HG03108 (cell line): Measurements from ENCODE around the gene ARID5B.

ENCODE experiments used
- ATAC-seq: cut with Tn5 transposase; IDR thresholded peaks from one replicate; pipeline ENCODE4 v1.9.1; 2021; ENCODE audit warnings: moderate library complexity; ENCODE audit not compliant: unreplicated experiment

Gene ARID5B

GRCh38 chr10:62047228-62047892 is 145.9 kb downstream of the ARID5B start:
- no peak for ATAC-seq

GRCh38 chr10:62047960-62048383 is 146.5 kb downstream of the ARID5B start:
- ATAC-seq, result no peak

- ATAC-seq, result no peak
These were observed 147.0 kb downstream of the ARID5B start for GRCh38 chr10:62048470-62048869.

- ATAC-seq, result no peak
These were observed 147.6 kb downstream of the ARID5B start for GRCh38 chr10:62048919-62049623.

- ATAC-seq, result no peak
These were observed 148.3 kb downstream of the ARID5B start for GRCh38 chr10:62049624-62050345.

DNA sequence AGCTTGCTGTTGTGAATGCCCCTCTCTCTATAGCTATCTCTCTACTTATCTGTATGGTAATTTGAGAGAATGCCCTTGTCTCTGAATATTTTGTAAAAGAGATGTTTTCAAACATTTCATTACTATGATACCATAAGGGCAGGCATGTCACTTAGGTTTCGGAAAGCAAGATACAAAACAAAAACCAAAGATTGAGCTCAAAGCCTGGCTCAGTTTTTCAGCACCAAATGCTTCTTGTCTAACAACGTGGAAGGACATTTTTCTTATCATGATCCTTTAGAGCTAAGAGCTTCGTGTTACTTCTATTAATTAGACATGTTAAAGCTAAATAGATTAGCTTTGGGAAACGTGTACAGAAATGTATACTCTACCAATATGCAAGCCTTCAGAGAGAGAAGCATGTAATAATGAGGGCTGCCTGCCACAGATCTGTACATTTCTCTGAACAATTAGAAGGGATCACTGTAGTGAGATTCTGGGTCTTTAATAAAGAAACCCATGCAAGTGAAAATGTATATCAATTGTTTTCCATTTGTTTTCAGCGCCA is 148.9 kb downstream of the ARID5B start:
- no peak for ATAC-seq

GRCh38 chr10:62050893-62051433 is 149.5 kb downstream of the ARID5B start:
- peak; percentile 35 for ATAC-seq

GRCh38 chr10:62052276-62052675 is 150.8 kb downstream of the ARID5B start:
- no peak for ATAC-seq

- no peak for ATAC-seq
These were observed 152.4 kb downstream of the ARID5B start for GRCh38 chr10:62053860-62054259.

GRCh38 chr10:62054408-62054807 is 152.9 kb downstream of the ARID5B start:
- ATAC-seq, result no peak

- no peak for ATAC-seq
These were observed 153.3 kb downstream of the ARID5B start for GRCh38 chr10:62054830-62055229.

DNA sequence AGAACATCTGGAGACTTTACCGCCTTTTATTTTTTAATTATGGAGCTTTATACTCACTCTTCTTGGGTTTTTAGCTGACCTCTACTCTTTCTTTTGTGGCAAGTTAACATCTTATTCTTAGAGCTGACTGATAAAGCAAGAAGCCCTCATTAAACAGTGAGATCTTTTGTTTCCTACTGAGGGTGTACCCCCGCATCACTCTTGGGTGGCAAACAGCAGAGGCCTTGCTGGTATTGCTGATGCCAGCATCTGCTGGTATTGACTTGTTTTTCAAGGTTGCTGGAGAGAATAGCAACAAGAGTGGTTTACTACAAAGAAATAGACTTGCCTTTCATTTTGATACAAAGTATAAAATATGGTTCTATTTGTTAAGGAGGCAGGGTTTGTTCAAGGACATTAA is 154.7 kb downstream of the ARID5B start:
- no peak for ATAC-seq

DNA sequence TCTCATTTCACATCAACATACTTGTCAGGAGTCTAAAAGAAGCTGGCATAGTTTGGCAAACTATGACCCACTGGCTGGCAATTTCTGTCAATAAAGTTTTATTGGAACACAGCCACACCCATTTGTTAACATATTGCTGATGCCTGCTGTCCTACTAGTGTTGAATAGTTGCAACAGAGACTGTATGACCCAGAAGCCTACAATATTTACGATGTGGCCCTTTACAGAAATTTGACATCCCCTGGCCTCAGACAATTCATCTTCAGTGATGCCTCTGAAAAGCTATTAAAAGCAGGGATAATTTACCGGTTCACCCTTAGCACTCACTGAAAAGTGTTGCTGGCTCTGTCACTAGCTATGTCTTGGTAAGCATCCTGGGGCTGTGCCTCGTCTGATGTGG is 155.2 kb downstream of the ARID5B start:
- ATAC-seq, result no peak

DNA sequence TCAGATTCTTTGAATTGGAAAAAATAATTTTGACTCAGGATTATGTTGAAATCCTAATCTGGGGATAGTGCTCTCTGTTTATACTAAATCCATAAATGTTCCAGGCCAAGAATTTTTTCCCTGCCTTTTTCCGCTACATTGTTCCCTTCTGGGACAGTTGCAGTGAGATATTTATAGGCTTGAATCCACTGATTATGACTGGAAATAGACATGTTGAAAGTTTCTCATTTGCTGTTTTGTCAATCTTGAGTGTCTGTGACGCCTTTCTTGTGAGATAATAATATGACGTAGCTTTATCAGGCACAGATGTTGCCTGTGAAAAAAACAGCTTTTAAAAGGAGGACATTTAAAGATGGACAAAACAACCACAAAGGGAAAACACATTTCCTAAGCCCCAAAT is 155.9 kb downstream of the ARID5B start:
- no peak for ATAC-seq

DNA sequence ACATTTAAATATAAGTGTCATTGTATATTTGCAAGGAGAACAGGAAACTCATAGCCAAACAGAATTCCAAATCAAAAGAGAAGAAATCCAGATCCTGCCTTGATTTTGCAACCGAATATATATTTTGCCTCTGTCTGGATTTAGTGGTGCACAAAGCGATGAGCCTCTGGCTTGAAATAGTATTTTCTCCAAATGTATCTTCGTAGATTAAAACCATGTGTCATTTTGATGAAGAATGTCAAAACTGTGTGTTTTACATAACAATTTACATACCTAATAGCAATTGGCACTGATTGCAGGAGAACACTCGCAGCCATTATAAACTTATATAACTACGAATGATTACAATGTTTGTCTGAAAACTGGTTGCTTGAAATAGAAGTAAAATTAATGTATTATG is 156.4 kb downstream of the ARID5B start:
- ATAC-seq, result no peak

- ATAC-seq, result no peak
These were observed 157.0 kb downstream of the ARID5B start for GRCh38 chr10:62058476-62058875.

- no peak for ATAC-seq
These were observed 157.4 kb downstream of the ARID5B start for GRCh38 chr10:62058896-62059216.

- ATAC-seq, result no peak
These were observed 157.9 kb downstream of the ARID5B start for GRCh38 chr10:62059217-62059920.

DNA sequence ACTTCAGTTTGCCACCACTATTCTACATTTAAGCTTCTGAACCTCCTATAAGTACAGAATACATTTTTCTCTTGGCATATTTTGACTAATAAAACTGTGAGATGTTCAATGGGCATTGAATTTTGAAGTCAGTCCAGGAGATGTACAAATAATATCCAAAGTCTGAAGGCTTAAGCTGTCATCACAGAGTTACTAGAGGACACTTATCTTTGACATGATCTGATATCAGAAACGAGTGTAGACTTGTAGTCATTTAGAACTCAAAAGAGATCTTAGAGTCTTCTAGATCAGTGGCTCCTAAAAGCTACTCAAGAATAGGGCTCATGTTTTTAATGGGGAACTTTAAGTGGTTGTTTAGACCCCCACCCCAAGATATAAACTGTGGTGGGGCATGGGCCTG is 160.5 kb downstream of the ARID5B start:
- no peak for ATAC-seq

GRCh38 chr10:62062752-62063512 is 161.4 kb downstream of the ARID5B start:
- ATAC-seq, result no peak
